K562 (cell line): ENCODE data around the gene ICA1. TPM values are rescaled to one million over a fixed set of nuclear protein-coding genes. Genes with fewer than 3 reads are reported as not detected.

Source experiments
- ATAC-seq: fragments of 200-7000 bp; cut with Tn5 transposase; 3 replicates; pipeline ENCODE4 v1.9.1; 2020; ENCODE audit warnings: moderate library complexity
- BruUV-seq: library from RNA; stranded (reverse); fragments of 400-500 nt; replicated peaks from 2 replicates; lab custom pipeline; 2021; lab: Mats Ljungman, UMichigan
- CTCF ChIA-PET: fragments of 300-600 bp; formaldehyde crosslinking; extraction: SDS; loops from one replicate; lab custom pipeline; 2021; ENCODE audit warnings: low intra/inter-chr PET ratio; lab: Yijun Ruan, JAX
- POLR2A ChIA-PET: fragments of 300-600, 350-650 bp; sonication (Branson Sonifier 250); formaldehyde crosslinking; extraction: SDS; loops from one replicate; lab custom pipeline; 2021; ENCODE audit warnings: antibody characterized with exemption, inconsistent platforms; lab: Yijun Ruan, JAX
- DNase-seq, 4 experiments: peaks; one replicate each; pipeline versions ENCODE4 v3.0.0 to v3.0.0-alpha.2; 2011 to 2018; ENCODE audit warnings: low spot score in 3 of 4, mixed read lengths in 3 of 4; ENCODE audit errors: extremely low read depth in 1 of 4
- FAIRE-seq: peaks from 2 replicates; lab custom pipeline; 2011; peaks lifted over from hg19 to GRCh38; lab: Jason Lieb, UNC
- H2AFZ ChIP-seq: 2 replicates; pipeline ENCODE4 v1.6.0; 2011; ENCODE audit warnings: low read depth, low read length, control low read depth, inconsistent platforms
- H3K27ac ChIP-seq: fragments of 200-600 bp; 3 replicates; pipeline ENCODE4 v1.8.0; 2011; ENCODE audit warnings: low read depth, mild to moderate bottlenecking, control low read depth, inconsistent platforms, low read length, moderate library complexity, mixed read lengths; ENCODE audit errors: extremely low read depth
- H3K27me3 ChIP-seq, 2 experiments: fragments of 300-600 bp in 1 of 2; 2 replicates in 1 of 2; 3 replicates in 1 of 2; pipeline versions ENCODE4 v1.6.0 to v1.8.0; 2011; ENCODE audit warnings: inconsistent platforms in 2 of 2, low read length in 2 of 2, mild to moderate bottlenecking in 1 of 2, mixed read lengths in 1 of 2, moderate library complexity in 1 of 2; ENCODE audit not compliant: control insufficient read depth in 2 of 2, insufficient read depth in 2 of 2
- H3K36me3 ChIP-seq: fragments of 300-600 bp; 3 replicates; pipeline ENCODE4 v1.8.0; 2011; ENCODE audit warnings: mild to moderate bottlenecking, low read length, inconsistent platforms; ENCODE audit not compliant: control insufficient read depth, insufficient read depth
- H3K4me1 ChIP-seq, 2 experiments: fragments of 200-600 bp in 1 of 2; replicated peaks in 1 of 2; 2 replicates in 1 of 2; 3 replicates in 1 of 2; pipeline versions ENCODE4 v1.5.1 to v1.8.0; 2011; ENCODE audit warnings: inconsistent platforms in 2 of 2, low read length in 2 of 2, mild to moderate bottlenecking in 1 of 2, mixed read lengths in 1 of 2, moderate library complexity in 1 of 2; ENCODE audit not compliant: control insufficient read depth in 2 of 2, insufficient read depth in 2 of 2
- H3K4me2 ChIP-seq: 2 replicates; pipeline ENCODE4 v1.6.1; 2011; ENCODE audit warnings: low read length, control low read depth, inconsistent platforms, mixed read lengths; ENCODE audit not compliant: insufficient read depth
- H3K4me3 ChIP-seq: fragments of 200-600 bp; sonication (generic), shearing (Covaris generic); 2 replicates; pipeline ENCODE4 v1.5.1; 2016; ENCODE audit warnings: control low read depth, inconsistent platforms
- H3K79me2 ChIP-seq: fragments of 200-600 bp; 3 replicates; pipeline ENCODE4 v1.8.0; 2011; ENCODE audit warnings: low read length, inconsistent platforms; ENCODE audit not compliant: control insufficient read depth, insufficient read depth
- H3K9ac ChIP-seq, 2 experiments: 2 replicates each; pipeline versions ENCODE4 v1.6.0 to v1.6.1; 2011; ENCODE audit warnings: low read depth in 2 of 2, low read length in 2 of 2, control low read depth in 1 of 2, inconsistent platforms in 1 of 2, mild to moderate bottlenecking in 1 of 2, mixed read lengths in 1 of 2; ENCODE audit not compliant: insufficient read depth in 1 of 2
- H3K9me1 ChIP-seq: one replicate; pipeline ENCODE4 v1.6.0; 2011; ENCODE audit warnings: inconsistent platforms, mild to moderate bottlenecking, low read length, moderate library complexity; ENCODE audit not compliant: control insufficient read depth, insufficient read depth
- H3K9me3 ChIP-seq: replicated peaks from 2 replicates; pipeline ENCODE4 v1.5.1; 2011; ENCODE audit warnings: low read depth, low read length, inconsistent platforms; ENCODE audit not compliant: control insufficient read depth, insufficient read depth
- H4K20me1 ChIP-seq: replicated peaks from 2 replicates; pipeline ENCODE4 v1.6.1; 2011; ENCODE audit warnings: low read length, inconsistent platforms, mixed read lengths; ENCODE audit not compliant: control insufficient read depth, insufficient read depth
- ARID1B ChIP-seq: fragments of 450-650 bp; IDR thresholded peaks from 2 replicates; pipeline ENCODE4 v1.6.1; 2016; ENCODE audit warnings: antibody characterized with exemption, mild to moderate bottlenecking, inconsistent platforms
- CBFA2T3 ChIP-seq: fragments of 450-650 bp; IDR thresholded peaks from 2 replicates; pipeline ENCODE4 v1.6.1; 2017
- CTBP1 ChIP-seq: fragments of 450-650 bp; IDR thresholded peaks from 2 replicates; pipeline ENCODE4 v1.6.1; 2016; ENCODE audit warnings: borderline replicate concordance
- CXXC5 ChIP-seq: fragments of 250-450 bp; sonication (Bioruptor Pico); IDR thresholded peaks from 2 replicates; pipeline ENCODE4 v1.8.0; 2022; ENCODE audit warnings: inconsistent platforms, mild to moderate bottlenecking, moderate library complexity
- DPF2 ChIP-seq: fragments of 450-650 bp; IDR thresholded peaks from 2 replicates; pipeline ENCODE4 v1.6.1; 2016
- ELF1 ChIP-seq: fragments of 200-800 bp; sonication (Bioruptor generic); IDR thresholded peaks from 2 replicates; pipeline ENCODE4 v1.6.1; 2016; ENCODE audit warnings: missing genetic modification characterization, missing compliant biosample characterization
- EP300 ChIP-seq: IDR thresholded peaks from 2 replicates; pipeline ENCODE4 v1.6.1; 2012; ENCODE audit warnings: low read length, improper control_type of control experiment
- ETV1 ChIP-seq: fragments of 450-650 bp; conservative IDR thresholded peaks from 2 replicates; pipeline ENCODE4 v1.6.1; 2016; ENCODE audit warnings: missing genetic modification characterization, control low read depth, low read depth, missing compliant biosample characterization
- FOS ChIP-seq: IDR thresholded peaks from 3 replicates; pipeline ENCODE4 v1.6.1; 2011; ENCODE audit not compliant: insufficient read length; ENCODE audit errors: extremely low read depth
- KLF13 ChIP-seq: fragments of 450-650 bp; IDR thresholded peaks from 2 replicates; pipeline ENCODE4 v1.6.1; 2016; ENCODE audit warnings: missing genetic modification characterization, low read depth, mild to moderate bottlenecking, missing compliant biosample characterization, moderate library complexity, borderline replicate concordance
- L3MBTL2 ChIP-seq: fragments of 450-650 bp; IDR thresholded peaks from 2 replicates; pipeline ENCODE4 v1.6.1; 2016; ENCODE audit warnings: mild to moderate bottlenecking, moderate library complexity
- MTA2 ChIP-seq: fragments of 450-650 bp; IDR thresholded peaks from 2 replicates; pipeline ENCODE4 v1.6.1; 2016; ENCODE audit warnings: low read depth
- NEUROD1 ChIP-seq: fragments of 150-350 bp; IDR thresholded peaks from 2 replicates; pipeline ENCODE4 v1.6.1; 2014; ENCODE audit warnings: borderline replicate concordance, low read length, low read depth; ENCODE audit not compliant: partially characterized antibody
- PHB2 ChIP-seq: fragments of 450-650 bp; IDR thresholded peaks from 2 replicates; pipeline ENCODE4 v1.6.1; 2017; ENCODE audit warnings: low read depth
- PKNOX1 ChIP-seq: fragments of 450-650 bp; IDR thresholded peaks from 2 replicates; pipeline ENCODE4 v1.6.1; 2016
- SMARCA4 ChIP-seq: fragments of 450-650 bp; IDR thresholded peaks from 2 replicates; pipeline ENCODE4 v1.6.1; 2016
- SMARCE1 ChIP-seq: fragments of 450-650 bp; IDR thresholded peaks from 2 replicates; pipeline ENCODE4 v1.7.1; 2016; ENCODE audit warnings: mild to moderate bottlenecking
- TAL1 ChIP-seq: fragments of 450-650 bp; IDR thresholded peaks from 2 replicates; pipeline ENCODE4 v1.6.1; 2016; ENCODE audit warnings: mild to moderate bottlenecking
- TCF3 ChIP-seq: sonication (generic); formaldehyde crosslinking; IDR thresholded peaks from 2 replicates; pipeline ENCODE4 v1.4.0; 2020; ENCODE audit warnings: mild to moderate bottlenecking, missing genetic modification reagents
- TCF7L2 ChIP-seq: fragments of 150-350 bp; IDR thresholded peaks from 2 replicates; pipeline ENCODE4 v1.6.1; 2016; ENCODE audit warnings: low read depth, mild to moderate bottlenecking, low read length, moderate library complexity
- VEZF1 ChIP-seq: fragments of 200-800 bp; sonication (Bioruptor generic); IDR thresholded peaks from 2 replicates; pipeline ENCODE4 v1.6.1; 2017; ENCODE audit warnings: missing genetic modification characterization, missing compliant biosample characterization
- ZNF12 ChIP-seq: sonication (generic); formaldehyde crosslinking; IDR thresholded peaks from 2 replicates; pipeline ENCODE4 v1.4.0; 2020; ENCODE audit warnings: mild to moderate bottlenecking, missing genetic modification reagents
- ZNF197 ChIP-seq: fragments of 200-800 bp; sonication (Bioruptor generic); IDR thresholded peaks from 2 replicates; pipeline ENCODE4 v1.6.1; 2016; ENCODE audit warnings: low read depth, missing genetic modification characterization, missing compliant biosample characterization
- ZNF561 ChIP-seq: fragments of 450-650 bp; formaldehyde crosslinking; conservative IDR thresholded peaks from 2 replicates; pipeline ENCODE4 v1.4.0; 2020; ENCODE audit warnings: mild to moderate bottlenecking, moderate library complexity
- WGBS: fragments of 100-300 bp; shearing (Covaris generic); methylation state at CpG from one replicate; pipeline ENCODE4 v1.1.6; 2016; ENCODE audit warnings: low coverage, mixed read lengths; ENCODE audit not compliant: insufficient coverage; ENCODE audit errors: missing lambda C conversion rate; 5-methylcytosine and 5-hydroxymethylcytosine counted together
- in situ Hi-C: fragments of 300-500 bp; cut with MboI; formaldehyde crosslinking; loops from 4 replicates; pipeline ENCODE4 v1.15.0; 2018; ENCODE audit warnings: inconsistent platforms, mixed read lengths
- intact Hi-C: fragments of 100-400 bp; cut with micrococcal nuclease; formaldehyde crosslinking; loops from 2 replicates; pipeline ENCODE4 v1.14.2; 2022
- polyA plus RNA-seq, 8 experiments: library from polyadenylated mRNA; depleted of rRNA in 4 of 8; stranded (reverse) in 5 of 8; unstranded in 3 of 8; fragments of >200 nt; fragmentation: Nextera tagmentation in 2 of 8; fragmentation: Illumina TruSeq in 1 of 8; extraction: Ambion mirVana in 2 of 8; extraction: Trizol in 1 of 8; gene quantifications; 2 replicates each; pipeline versions ENCODE4 v1.2.1 to v1.2.3, GENCODE V29; 2011 to 2014; ENCODE audit warnings: inconsistent platforms in 1 of 8, missing spikeins in 1 of 8
- total RNA-seq, 7 experiments: library from RNA; depleted of rRNA in 6 of 7; stranded (reverse); fragments of >200 nt in 6 of 7; fragmentation: Illumina TruSeq in 2 of 7; extraction: Trizol in 2 of 7; gene quantifications; 2 replicates each; pipeline versions ENCODE4 v1.2.1 to v1.2.3, GENCODE V29; 2011 to 2021; ENCODE audit warnings: low replicate concordance in 1 of 7

Gene ICA1
- total and polyA plus RNA-seq, 9 of the 15 experiments (the other 6 are each of a cell fraction or from before 2014, with no cell fraction given), result 7.1 to 22.3 (median 16.4) TPM

GRCh38 chr7:8201846-8202441 lies 60.0 kb downstream of the ICA1 start:
- Histone ChIP-seq H3K36me3 (no peaks in the 10 kb centered on the region; the same call in 2 of the 3 replicates), H2AFZ (peak overlapping the region; percentile 80), H3K9me1 (no peaks in the 10 kb centered on the region), H3K4me1 (peaks cover 8 to 19% of the 10 kb centered on the region in 2 experiments), H3K9me3 (no peaks in the 10 kb centered on the region), H3K27me3 (no peaks in the 10 kb centered on the region), H3K79me2 (no peaks in the 10 kb centered on the region), H3K4me3 (no peak overlapping the region), H4K20me1 (no peaks in the 10 kb centered on the region), H3K27ac (peak overlapping the region; percentile 50; the same call in 1 of the 3 replicates), H3K4me2 (peak overlapping the region; percentile 49), H3K9ac (no peak overlapping the region; a peak in 2 of 4 replicates)
- ChIA-PET POLR2A (interaction anchor here (0.6 kb wide), 1 partner anchor 9 kb away, joined by 3 read pairs; no protein-coding TSS in a partner anchor), CTCF (no interaction called here)
- FAIRE-seq (peak; percentile 84), DNase-seq (peak; percentile 25 to 77 (median 52)), ATAC-seq (peak; percentile 90)
- intact Hi-C loops (no loop called here), in situ Hi-C loops (no loop called here)
- BruUV-seq, result no TSS peak
- WGBS, result 20% methylated on average over 3 of the region's 3 CpGs
- peak; percentile 52; the same call in 1 of the 2 replicates for TF ChIP-seq ELF1 (tag)
- TF ChIP-seq L3MBTL2, result peak; percentile 26; the same call in 1 of the 2 replicates
- TF ChIP-seq TCF7L2, result no peak
- TF ChIP-seq VEZF1, result peak; percentile 45; the same call in 1 of the 2 replicates
- TF ChIP-seq CBFA2T3, result peak; percentile 76
- 0 out of 2 replicates have a peak, but pooled peaks have one; percentile 61 for TF ChIP-seq ZNF197 (CRISPR knock-in tag)
- TF ChIP-seq KLF13 (tag), result no peak
- TF ChIP-seq CTBP1, result peak; percentile 62
- peak; percentile 77 for TF ChIP-seq DPF2
- TF ChIP-seq SMARCE1, result peak; percentile 79
- peak; percentile 70 for TF ChIP-seq TAL1
- no peak for TF ChIP-seq ZNF561
- peak; percentile 32; the same call in 1 of the 2 replicates for TF ChIP-seq PKNOX1
- TF ChIP-seq FOS, result no peak
- no peak for TF ChIP-seq ZNF12 (CRISPR knock-in tag)
- TF ChIP-seq CXXC5, result 0 out of 2 replicates have a peak, but pooled peaks have one; percentile 14
- peak; percentile 86 for TF ChIP-seq TCF3 (CRISPR knock-in tag)
- peak; percentile 30 for TF ChIP-seq NEUROD1
- TF ChIP-seq PHB2, result 0 out of 2 replicates have a peak, but pooled peaks have one; percentile 12
- TF ChIP-seq ARID1B, result peak; percentile 87
- TF ChIP-seq MTA2, result peak; percentile 41; the same call in 1 of the 2 replicates
- 0 out of 2 replicates have a peak, but pooled peaks have one; percentile 32 for TF ChIP-seq ETV1 (tag)
- peak; percentile 53; the same call in 1 of the 2 replicates for TF ChIP-seq EP300
- TF ChIP-seq SMARCA4, result peak; percentile 79
